ENCODE results near the gene ZSCAN9.

The ZSCAN9 gene

DNA sequence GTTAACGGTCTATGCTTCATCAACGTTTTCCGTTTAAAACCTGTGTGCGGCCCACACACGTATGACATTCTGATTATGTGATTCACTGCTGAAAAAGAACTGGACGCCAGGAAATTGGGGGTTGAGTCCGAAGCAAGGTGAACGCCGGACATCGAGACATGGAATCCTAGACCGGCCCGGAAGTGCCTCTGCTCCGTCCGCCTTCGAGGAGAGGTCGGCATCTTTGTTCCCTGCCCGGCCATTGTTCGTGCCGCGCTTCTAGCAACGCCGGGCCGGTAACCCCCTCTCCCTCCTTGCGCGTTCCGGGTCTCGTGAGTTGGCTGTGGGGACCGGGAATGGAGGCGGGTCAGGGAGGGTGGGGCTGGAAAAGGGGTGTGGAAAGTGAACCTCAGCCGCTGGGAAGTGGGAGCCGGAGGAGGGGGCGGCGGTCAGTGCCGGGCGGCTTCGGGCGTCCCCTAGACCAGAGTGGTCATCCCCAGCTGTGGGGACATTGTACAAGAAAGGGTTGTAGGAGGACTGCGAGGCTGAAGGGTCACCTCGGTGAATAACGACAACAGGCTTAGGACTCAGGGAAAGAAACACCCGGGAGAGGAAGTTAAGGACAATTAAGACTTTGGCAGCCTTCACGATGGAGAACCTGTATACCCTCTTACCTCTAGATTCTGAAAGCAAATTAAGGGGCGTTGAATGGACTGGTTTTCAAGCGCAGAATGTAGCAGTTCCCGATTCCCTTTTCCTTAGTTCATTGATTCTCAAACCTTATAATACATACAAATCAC, at the start of gene ZSCAN9:
TSS of gene ZSCAN9 (plus strand) at position 220 of the 779 bp plus-strand sequence. CDS start 1,810 bp downstream, outside the sequence.
- DNase-seq (ENCODE audit: low spot score) = no peak

DNA sequence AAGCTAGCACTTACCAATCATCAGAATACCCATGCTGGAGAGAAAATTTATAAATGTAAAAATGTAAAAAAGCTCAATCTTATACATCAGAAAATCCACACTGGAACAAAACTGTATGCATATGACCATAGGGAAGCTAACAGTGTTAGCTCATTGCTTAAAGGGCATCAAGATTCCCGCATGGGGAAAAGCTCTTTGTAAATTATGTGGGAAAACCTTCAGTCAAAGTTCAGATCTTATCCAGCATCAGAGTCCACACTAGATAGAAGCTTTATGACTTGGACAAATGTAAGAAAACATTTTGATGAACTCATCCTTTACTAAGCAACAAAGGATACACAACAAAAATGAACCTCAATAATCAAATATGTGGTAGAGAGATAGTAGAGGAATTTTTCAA, 48.7 kb upstream of the ZSCAN9 start:
- no peak for DNase-seq (ENCODE audit: low spot score)

DNA sequence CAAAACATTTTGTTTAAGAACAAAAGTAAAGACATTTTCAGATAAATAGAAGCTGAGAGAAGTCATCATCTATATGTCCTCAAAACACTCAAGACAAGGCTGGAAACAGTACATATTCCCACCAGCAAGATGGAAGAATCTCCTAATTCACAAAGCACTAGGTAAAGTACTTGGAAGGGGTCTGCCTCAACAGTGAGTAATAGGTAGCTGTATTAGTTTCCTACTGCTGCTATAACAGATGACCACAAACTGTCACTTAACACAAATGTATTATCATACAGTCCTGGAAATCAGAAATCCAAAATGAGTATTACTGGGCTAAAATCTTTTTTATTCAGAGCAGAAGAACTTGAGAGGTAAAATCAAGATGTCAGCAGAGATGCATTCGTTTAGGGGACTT, 42.8 kb upstream of the ZSCAN9 start:
- DNase-seq (ENCODE audit: low spot score) = no peak

DNA sequence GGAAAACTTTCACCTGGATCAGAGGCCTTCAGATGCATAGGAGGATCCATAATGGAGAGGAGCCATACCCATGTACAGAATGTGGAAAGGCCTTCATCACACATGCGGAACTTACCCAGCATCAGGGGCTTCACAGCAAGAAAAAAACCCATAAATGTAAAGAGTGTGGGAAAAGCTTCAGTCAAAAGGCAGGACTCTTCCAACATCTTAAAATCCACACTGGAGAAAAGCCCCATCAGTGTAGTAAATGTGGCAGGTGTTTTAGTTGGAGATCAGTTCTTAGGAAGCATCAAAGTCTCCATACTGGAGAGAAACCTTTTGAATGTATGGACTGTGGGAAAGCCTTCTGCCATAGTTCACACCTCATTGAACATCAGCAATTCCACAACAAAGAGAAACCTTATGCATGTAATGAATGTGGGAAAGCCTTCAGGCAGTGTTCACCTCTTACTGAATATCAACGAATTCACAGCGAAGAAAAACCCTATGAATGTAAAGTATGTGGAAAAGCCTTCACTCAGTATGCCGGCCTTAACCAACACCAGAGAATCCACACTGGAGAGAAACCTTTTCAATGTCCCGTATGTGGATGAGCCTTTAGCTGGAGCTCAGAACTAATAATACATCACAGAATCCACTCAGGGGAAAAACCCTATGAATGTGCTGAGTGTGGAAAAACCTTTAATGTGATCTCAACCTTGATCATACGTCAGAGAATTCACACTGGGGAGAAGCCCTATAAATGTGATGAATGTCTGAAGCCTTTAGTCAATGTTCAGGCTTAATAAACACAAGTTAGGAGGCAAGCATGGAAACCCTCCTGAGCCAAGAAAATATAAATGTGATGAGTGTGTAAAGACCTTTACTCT, 36.7 kb upstream of the ZSCAN9 start:
- DNase-seq (ENCODE audit: low spot score) = no peak

DNA sequence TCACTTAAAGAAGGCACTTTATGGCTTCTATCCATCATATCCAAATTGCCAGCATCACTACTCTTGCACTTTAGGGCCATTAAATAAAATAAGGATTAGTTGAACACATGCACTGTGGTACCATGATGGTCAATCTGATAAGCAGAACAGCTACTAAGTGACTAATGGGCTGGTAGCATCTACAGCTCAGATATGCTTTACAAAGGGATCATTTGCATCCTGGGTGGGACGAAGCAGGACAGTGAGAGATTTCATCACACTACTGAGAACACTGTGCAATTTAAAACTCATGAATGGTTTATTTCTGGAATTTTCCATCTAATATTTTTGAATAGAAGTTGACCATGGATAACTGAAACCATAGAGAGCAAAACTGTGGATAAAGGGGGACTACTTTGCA, 25.1 kb upstream of the ZSCAN9 start:
- DNase-seq (ENCODE audit: low spot score) = no peak

DNA sequence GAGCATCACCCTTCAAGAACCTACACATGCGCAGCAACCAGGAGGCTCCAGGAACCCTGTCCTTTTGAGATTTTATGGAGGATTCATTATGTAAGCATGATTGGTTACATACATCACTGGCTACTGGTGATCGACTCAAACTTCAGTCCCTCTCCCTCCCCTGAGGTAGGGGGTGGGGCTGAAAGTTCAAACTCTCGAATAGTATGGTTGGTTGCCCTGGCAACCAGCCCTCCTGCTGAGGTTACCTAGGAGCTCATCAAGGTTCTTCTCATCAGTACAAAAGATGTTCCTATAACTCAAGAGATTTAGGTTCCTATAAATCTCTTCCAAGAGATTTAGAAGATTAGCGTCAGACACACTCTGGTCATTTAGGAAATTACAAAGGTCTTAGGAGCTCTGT, 21.9 kb upstream of the ZSCAN9 start:
- DNase-seq (ENCODE audit: low spot score) = no peak

DNA sequence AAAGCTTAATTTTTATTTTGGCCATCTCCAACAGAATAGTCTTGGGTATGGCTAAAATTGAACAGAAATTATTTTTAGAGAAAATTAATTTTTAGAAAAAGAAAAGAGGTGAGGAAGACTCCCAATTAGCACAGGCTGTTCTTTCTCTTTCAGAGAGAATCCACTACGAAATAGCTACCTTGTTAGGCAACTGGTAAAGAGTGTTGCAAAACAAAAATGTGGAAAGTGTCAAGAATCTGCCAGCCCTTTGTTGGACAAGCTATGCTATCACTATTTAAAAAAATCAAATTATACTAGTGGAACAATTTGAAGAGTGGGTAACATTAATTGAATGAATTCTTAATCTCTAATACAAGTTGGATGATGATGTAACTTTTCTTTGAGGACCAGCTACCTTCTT, 19.2 kb upstream of the ZSCAN9 start:
- DNase-seq (ENCODE audit: low spot score) = no peak

DNA sequence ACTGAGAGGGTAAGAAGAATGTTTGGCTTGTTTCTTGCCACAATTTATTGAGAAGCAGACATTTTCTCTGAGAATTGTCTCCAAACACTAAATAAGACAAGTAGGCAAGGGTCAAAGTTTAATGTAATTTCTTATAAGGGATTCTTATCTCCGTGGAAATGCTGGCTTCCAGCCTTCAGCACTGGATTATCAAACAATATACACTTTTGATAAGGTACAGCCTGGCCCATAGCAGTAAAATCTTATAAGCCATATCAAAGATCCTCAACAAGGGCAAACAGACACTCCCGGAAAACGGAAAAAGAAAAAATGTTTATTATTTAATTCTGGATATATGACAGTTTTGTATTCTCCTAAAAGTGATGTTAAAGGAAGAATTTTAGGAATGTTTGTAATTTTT, 18.5 kb upstream of the ZSCAN9 start:
- no peak for DNase-seq (ENCODE audit: low spot score)

DNA sequence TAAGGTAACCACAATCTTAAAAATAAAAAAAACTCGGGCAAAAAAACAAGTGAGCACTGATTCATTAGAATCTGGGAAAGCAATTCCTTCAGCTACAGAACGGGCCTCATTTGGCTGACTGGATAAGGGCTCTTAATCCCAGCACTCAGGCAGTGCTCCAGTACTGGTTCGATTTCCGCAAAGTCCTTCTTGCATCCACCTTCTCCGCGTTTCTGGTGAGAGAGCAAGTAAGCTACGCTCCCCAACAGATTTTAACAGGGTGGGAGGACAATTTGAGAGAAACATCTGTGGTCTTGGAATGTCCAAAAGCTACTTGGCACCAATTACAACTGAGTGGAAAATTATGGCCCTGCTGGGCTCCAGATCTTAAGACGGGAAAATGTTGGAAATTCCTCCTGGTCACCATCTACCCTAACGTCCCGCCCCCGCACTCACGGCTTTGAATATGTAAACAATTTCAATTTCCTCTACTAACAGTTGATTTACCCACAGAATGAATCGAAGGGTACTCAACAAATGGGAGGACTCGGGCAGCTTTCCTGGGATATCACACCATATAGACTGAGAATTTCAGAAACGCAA, 18.1 kb upstream of the ZSCAN9 start:
- no peak for DNase-seq (ENCODE audit: low spot score)

DNA sequence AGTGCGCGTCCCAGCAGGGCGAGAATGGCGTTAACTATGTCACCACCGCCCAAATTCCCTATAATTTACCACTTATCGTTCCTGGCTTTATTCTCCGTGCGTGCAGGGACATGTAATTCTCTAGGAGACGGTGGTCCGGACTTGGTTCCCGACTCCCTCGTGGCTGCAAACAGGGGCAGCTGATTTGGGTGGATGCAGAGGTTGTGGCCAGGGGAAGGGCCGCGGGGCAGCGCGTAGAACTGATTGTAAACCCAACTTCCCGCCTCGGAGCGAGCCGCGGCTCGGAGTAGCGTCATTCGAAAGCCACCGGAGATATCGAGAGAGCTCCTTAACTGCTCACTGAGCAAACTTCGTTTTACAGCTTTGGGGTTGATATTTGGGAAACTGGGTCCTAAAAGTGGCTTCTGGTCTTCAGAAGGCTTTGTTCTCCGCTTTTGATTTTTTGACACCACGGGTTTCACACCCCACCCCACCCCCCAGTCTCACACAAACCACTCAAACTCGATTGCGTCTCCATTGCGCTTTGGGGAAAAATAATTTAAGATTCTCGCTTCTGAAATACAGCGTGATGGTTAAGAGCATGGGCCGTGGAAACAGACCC, 17.5 kb upstream of the ZSCAN9 start:
- DNase-seq (ENCODE audit: low spot score) = no peak

DNA sequence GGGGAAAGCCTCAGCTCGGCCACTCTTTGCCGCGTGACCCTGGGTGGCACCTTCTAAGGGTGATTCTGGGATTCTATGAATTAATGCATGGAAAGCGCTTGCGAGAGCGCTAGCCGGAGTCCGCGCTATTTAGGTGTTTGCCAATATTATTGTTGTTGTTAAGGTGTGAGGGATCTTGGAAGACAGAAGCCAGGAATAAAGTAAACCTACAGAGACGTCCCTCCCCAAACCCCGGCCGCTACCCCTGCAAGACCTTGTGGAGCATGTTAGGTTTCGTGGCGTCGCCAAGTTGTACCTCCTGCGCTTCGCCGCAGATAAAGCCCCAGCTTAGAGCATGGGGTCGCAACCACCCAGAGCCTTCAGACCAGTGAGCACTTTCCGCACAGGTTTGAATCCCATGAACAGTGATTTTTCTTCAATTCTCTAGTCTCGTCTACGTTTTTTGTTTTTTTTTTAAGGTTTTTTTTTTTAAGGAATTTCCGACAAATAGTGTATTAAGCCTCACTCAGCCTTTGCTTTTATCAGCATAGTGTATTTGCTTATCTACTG, 16.9 kb upstream of the ZSCAN9 start:
- DNase-seq (ENCODE audit: low spot score) = no peak

DNA sequence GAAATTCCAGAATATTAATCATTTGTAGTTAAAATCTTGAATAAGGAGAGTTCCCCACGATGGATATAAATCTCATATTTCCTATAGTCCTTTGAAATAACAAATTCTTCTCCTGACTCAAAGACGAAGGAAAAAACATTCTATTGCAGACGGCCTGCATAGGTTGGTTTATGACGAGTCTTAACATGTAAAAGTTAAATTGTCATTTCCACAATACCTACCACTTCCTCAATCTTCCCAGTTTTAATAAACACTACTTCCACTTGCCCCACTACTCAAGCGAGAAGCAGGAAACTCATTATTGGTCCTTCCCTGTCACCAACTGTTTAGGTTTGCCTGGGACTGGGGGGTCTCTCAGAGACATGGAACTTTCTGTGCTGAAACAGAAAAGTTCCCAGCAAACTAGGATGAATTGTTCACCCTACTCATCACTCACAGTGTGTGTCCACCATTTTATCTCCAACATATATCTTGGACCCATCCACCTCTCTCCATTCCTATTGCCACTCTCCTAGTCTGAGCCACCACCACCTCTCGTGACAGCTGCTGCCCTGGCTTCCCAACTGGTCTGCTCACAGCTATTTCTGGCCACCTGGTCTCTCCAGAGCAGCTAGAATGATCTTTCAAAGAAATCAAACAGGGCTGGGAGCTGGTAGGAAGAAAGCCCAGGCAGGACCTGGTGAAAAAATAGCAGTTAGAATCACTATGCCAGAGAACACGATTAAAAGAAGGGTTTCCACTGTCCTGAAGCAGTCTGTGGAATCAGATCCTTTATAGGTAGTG, 15.1 kb upstream of the ZSCAN9 start:
- no peak for DNase-seq (ENCODE audit: low spot score)

DNA sequence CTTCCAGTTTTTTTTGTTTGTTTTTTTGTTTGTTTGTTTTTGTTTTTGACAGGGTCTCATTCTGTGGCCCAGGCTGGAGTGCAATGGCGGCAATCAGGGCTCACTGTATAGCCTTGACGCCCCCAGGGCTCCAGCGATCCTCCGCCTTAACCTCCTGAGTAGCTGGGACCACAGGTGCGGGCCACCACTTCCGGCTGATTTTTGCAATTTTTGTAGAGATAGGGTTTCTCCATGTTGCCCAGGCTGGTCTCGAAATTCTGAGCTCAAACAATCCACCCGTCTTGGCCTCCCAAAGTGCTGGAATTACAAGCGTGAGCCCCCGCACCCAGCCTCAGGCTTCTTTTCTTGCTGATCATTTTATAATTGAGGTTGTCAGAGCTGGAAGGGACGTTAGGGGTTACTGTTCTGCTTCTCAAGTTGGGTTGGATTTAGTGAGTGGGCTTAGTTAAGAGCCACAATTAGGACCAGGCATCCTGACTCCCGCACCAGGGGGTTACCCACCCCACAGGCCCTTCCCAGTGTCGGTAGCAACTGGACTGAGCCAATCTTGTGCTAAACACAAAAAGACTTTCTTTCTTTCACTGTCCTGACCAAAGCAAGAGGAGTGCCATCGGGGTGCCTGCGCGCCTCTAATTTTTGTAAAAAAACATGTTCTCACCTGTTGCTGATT, 13.1 kb upstream of the ZSCAN9 start:
- DNase-seq (ENCODE audit: low spot score) = peak; percentile 23

DNA sequence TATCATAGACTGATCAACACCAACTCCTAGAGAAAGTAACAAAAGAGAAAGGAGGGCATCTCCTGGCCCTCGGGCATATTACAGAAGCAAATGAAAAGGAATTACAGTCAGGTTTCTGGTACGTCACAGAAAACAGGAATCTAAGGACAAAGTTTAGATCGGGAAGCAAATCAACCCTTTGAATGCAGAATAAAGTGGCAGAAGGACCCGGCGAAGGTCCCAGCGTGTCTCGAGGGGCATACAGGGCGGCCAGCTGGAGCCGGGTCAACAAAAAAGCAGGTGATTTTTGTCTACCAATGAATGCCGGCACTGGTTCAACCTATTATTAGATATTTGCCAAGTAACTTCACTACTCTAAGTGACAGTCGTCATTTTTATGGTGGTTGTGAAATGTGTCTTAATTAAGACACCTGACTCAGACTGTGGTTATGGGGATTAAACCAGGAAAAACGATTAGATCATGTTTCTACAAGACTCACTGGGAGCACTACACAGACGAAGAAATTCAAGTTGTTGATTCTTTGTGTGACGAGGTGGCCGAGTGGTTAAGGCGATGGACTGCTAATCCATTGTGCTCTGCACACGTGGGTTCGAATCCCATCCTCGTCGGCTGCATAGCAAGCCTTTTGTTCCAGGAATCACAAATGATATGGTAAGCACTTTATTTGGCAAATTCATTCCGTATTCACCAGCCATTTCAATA, 12.4 kb upstream of the ZSCAN9 start:
- peak; percentile 74 for DNase-seq (ENCODE audit: low spot score)

DNA sequence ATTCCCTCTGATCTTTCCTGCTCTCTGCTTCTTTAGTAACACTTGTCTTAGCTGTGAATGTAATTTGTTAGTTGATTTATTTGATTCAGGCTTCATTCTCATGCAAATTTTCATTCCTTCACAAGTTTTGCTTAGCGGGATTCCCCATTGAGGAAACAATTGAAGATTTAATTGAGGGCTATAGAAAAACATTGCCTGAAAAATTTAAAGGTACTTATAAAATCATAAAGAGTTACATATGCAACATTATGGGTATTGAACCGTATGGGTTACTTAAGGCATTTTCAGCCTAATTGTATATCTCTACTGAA, 11.9 kb upstream of the ZSCAN9 start:
- DNase-seq (ENCODE audit: low spot score) = no peak

DNA sequence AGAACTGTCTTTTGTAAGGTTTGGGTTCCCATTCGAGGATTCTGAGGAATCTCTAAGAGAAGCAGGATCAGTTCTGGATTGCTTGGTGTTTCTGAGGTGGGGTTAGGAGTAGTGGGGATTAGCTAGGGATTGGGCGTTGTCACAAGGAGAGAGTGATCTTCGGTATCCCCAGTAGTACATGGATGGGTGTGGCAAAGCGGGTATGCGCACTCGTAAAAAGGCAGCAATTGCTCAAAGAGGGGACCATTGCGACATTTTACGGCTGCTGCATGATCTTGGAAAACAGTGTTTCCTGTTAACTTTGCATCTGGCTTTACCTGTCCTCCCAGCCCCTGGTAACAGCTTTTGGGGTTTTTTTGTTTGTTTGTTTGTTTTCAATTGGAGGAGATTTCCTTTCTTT, 9.7 kb upstream of the ZSCAN9 start:
- DNase-seq (ENCODE audit: low spot score) = no peak

DNA sequence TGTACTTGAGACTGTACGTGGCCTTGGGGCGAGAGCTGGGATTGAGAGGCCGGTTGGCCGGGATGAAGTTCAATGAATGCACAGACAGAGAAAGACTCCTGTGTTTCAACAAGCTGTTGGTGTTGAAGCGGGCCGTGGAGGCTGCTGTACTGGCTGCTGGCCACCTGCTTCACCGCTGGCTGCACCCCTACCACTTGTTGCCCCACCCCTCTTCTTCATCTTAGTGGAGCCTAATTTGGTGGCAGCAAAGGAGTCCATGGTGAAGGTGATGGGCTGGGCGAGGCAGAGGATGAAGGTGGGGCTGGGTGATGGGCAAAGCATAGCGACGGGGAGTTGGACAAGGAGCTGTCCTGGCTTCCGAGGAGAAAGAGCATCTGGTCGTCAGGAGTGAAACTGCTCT, 7.2 kb upstream of the ZSCAN9 start:
- no peak for DNase-seq (ENCODE audit: low spot score)

DNA sequence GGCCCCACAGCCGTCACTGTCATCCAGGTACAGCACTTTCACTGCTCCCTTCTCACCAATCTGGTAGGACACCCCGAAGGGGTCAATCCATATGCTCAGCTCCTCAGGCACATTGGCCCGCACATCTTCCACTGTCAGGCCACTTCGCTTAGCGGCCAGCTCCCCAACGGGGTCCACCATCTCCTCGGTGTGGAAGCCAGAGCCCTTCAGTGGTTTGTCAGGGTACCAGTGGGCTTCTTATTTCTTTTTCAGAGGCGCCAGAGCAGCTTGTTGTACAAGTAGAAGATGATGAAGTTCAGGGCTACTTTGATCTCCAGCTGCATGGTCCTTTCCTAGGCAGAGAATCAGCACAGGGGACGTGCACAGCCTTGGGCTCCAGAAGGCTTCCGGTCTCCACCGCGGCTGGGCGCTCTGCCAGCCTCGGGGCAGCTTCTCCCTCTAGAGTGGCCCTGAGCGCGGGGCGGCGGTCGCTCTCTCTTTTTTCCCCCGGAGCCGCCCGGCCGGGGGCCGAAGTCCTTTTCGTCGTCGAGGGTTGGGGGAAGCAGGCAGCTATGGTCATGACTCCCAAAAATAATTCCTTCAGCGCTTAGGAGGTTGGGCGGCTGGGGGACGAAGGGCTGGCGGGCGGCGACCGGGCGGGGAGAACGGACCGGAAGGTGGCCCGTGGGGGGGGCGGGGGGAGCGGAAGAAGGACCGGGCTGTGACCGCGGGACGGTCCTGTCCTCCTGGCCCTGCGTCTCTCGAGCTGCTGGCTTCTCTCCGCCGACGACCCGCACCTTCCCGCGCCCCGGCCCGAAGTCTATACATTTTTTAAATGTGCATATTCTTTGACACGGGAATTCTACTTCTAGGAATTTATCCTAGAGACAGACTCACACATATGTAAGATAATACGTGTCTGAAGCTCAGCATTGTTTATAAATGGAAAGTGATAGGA, 6.5 kb upstream of the ZSCAN9 start:
- DNase-seq (ENCODE audit: low spot score) = no peak

Data from NAMALWA (cell line).